Measurements from ENCODE around the gene ZDHHC12.
A peak's percentile ranks its signal among the peaks of the same experiment; 100 is the strongest.

The ZDHHC12 gene

DNA sequence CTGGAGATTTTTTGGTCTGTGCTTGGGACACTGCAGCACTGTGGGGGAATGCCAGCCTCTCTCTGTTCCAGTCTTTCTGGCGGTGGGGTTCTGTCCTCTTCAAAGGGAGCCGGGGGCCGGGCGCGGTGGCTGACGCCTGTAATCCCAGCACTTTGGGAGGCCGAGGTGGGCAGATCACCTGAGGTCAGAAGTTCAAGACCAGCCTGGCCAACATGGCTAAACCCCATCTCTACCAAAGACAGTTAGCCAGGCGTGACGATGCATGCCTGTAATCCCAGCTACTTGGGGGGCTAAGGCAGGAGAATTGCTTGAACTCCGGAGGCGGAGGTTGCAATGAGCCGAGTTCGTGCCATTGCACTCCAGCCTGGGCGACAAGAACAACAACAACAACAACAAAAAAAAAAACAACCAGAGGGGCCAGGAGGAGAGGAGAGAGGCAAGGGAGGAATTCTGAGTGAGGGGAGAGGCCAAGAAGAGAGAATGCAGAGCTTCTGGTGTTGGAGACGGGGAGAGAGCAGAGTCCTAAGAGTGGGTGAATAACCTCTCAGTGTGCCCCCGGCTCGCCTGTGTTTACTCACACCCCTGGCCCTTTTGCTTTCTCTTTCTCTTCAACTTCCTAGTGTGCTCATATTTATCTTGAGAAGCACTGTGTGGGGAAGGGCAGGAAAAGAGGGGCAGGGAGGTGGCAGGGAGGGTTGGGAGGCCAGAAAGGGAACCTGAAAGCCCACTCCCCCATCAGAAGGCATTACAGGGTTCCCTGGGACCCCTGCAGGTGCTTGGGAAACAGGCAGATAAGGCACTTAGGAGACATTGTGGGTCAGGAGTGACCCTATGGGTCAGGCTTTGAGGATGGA, 38.1 kb downstream of the ZDHHC12 start:
- DNase-seq (ENCODE audit: low read depth in 2 of 2) = no peak

DNA sequence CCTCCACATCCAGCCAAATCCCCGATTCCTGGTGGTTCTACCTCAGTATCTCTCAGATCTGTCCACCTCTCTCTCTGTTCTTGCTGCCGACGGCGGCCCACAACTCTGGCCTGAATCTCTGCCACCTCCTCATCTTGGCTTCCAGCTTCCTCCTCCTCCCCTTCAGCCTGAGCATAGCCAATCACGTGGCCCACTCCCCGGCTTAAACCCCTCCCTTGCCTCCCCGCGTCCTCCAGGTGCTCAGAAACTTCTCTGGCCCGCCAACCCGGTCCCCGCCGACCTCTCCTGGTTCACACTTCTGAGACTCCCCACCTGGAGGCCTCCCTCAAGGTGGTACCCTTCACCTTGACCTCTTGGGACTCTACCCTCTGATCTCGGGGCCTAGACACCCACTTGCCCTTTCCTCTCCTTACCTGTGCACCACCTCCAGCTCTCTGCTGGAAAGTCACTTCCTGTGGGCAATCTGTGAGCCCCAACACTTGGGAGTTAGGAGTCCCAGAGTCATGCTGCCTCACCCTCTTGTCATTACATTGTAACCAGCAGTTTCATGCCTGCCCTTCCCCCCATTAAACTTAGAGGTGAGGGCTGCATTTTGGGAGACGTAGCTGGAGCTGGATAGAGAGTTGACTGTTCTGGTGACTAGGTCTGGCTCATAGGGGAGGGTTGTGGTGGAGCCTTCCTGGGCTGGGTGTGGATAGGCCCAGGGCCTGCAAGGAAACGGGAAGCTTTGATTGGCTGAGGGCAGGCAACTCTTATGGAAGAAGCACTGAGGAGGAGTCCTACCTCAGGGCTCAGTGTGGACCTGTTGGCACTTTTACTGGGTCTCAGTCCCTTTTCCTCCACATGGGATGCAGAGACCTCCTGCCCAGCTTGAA, 39.4 kb downstream of the ZDHHC12 start:
- DNase-seq (ENCODE audit: low read depth in 2 of 2) = peak; percentile 37 to 55

DNA sequence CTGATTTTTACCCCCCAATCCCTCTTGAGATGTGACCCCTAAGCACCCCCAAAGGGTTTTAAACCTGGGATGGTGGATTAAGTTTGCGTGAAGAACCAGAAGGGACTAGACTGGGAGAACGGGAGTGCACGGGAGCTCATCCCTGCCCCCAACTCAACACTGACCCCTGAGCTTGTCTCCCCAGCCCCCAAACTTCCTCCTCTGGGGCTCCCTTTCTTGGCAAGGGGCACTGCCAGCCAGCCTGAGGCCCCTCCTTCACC, 39.9 kb downstream of the ZDHHC12 start:
- no peak for DNase-seq (ENCODE audit: low read depth in 2 of 2)

DNA sequence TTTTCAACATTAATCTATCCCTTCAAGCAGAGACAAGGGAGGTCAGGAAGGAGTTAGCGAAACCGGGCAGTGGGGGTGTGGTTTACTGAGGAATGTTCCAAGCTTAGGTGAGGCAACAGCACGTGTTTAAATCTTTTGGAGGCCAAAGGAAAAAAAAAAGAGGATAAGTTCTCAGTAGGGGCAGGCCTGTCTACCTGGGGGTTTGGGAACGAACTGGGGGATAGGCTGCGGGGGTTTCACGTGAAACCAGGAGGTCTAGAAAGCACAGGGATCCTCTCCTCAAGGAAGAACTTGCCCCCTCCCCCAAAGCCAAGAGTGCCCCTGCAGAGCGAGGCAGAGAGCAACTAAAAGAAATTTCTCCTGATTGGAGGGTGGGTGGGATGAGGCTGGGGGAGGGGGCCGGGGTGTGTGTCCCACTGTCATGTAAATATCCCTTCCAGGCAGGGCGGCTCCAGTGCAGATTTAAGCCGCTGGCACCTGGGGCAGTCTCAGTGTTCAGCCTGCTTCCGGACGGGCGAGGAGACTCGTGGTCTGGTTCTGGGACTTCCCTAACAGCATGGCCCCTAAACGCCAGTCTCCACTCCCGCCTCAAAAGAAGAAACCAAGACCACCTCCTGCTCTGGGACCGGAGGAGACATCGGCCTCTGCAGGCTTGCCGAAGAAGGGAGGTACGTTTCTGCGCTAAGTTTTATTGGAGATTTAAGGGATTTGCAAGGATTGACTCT, 40.4 kb downstream of the ZDHHC12 start:
- DNase-seq (ENCODE audit: low read depth in 2 of 2) = no peak

DNA sequence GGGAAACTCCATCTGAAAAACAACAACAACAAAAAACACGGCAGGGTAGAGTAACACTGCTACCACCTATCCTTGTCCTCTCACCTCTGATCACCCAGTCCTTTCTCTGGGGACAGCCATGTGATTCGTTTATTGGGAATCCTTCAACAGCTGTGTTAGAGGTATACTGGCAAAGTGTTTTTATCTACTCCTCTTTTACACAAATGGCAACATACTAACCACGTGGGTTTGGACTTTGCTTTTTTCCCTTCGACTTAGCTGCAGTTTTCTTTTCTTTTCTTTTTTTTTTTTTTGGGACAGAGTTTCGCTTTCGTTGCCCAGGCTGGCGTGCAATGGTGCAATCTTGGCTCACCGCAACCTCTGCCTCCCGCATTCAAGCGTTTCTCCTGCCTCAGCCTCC, 46.1 kb downstream of the ZDHHC12 start:
- DNase-seq (ENCODE audit: low read depth in 2 of 2) = no peak

DNA sequence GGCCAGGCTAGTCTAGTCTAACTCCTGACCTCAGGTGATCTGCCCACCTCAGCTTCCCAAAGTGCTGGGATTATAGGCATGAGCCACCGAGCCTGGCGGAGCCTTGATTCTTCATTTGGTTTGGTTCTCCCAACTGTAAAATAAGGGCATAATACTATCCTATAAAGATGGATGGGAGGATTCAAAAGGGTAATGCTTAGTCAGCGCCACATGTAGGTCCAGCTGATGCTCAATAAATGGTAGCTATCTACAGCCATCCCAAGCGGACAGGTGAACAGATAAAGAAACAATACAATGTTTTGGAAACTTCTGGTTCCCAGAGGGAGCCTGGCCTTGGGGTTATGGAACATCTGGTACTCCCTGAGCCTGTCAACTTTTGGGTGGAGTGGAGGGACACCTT, 48.5 kb downstream of the ZDHHC12 start:
- no peak for DNase-seq (ENCODE audit: low read depth in 2 of 2)
